ENCODE measurements around the gene ELAVL4.
"Not testable (repeated sequence)": the region's sequence is repeated elsewhere in the genome, so short reads cannot be mapped to it uniquely, and the experiment has no call there.

ELAVL4 gene

DNA sequence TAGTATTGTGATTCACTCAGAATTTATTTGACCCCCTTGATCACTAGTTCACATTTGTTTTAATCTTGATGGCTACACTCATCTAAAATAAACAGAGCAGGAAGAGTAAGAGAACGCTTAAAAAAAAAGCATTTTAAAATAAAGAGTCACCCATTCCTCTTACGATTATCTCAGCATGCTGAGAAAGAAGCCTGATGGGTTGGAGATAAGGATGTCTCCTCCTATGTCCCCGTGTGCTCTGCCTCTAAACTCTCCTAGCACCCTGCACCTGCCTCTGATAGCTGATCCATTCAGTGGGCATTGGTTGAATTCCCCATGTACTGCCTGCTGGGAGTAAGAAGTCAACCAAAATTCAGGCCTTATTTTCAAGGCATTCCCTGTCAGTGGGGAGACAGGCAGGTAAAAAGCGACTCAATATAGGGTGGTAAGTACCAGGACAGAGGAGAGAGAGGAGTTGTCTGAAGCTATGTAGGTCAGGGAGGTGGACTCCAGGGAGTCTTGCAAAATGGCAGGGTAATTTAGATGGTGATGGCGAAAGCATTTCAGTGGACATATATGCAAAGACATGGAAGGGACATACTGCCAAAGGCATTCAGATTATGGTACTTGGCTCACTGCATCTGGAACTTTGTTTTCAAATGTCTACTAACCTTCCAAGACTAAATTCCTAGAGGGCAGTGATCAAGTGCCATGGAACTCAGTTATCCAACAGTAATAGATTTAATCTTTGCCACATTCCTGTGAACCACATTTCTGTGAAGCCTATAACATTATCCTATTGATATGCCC is 18.4 kb downstream of the ELAVL4 start:
- no peak for DNase-seq

DNA sequence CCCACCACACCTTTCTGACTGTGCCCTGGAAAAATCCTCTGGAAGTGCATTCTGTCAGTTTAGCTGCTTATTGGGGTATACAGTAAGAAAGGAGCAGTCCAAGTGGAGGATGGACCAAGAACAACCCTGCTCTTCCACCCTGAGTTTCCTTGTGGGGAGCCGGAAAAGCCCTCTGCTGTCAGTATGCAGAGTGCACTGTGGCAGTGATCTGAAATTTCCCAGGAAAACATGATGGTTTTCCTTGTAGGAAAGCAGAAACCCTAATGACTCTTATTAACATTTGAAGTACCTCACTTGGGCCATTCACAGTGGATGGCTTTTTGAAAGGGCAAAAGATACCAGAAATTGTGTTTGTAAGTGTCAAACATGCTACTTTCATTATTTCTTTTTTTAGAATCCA is 20.5 kb downstream of the ELAVL4 start:
- no peak for DNase-seq

DNA sequence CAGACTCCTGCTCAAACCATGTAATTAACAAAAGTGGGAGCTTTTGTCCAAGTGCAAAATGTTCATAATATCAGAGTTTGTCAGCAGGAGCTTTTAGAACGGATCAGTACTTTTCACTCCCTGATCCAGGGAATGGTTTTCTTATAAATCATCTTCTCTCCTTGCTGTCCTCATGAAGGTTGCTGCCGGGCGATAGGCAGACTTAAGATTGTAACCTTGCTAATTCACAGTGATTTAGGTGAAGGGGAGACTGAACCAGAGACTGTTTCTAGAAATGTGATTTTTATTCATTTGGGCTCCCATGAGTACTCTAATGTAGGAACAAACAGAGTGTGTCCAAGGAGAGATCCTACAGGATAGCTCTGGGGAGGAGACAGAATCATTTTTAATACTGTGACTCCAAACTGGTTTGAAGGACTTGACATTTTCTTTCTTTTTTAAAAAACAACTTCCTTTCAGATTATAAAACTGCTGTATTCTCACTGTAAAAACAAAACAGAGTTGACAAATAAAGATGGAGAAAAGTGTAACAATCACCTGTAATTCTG is 23.7 kb downstream of the ELAVL4 start:
- no peak for DNase-seq

DNA sequence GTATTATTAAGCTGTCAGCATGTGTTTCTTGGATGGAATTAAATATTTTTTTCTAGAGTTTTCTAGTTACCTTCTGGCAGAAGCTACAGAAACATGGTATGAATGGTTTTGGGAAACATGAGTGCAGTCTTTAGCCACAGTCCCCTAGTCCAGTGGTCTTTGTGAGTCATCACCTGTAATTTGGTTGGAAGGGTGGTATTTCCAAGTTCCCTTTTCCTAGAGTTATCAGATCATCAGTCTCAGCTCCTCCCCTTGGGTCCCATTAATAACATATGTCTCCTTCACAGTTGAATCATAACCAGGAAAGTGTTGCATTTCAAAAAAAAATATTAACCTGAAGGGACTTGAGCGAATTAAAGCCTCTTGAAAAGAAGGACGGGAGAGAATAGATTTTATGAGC is 27.0 kb downstream of the ELAVL4 start:
- DNase-seq, result no peak

DNA sequence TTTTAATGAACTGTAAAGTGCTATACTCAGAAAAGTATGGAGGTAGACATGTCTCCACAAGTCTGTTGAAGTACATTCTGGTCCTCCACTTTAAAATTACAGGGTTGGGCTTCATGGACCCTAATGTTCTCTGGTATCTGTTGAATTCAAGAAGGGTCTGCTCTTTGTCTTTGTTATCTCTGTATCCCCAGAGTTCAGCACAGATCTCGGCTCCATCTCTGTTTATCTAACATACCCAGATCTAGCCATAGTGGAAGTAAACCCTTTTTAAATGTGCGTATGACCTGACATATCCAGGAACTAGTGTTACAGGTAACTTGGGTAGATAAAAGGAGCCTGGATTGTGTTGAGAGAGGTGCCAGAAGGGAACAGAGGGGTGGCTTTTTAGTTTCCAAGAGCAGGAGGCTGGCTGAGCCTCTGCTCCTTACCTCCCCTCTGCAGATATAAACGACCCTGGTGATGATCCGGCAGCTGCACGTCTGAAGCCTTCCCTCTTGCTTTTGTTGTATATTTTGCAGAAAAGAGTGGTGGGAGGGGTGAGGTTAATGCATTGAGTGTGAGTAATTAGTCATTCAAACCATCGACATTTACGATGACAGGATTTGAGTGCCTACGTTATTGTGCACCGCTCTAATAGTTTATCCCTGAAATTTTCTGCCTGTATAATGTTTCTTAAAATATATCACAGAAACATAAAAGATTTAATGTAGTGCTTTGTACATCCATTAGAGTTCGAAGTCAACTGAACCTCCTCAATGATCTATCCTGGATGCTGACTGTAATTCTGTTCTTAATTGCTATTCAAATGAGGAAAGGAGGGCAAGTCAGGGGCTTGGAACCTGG is 30.8 kb downstream of the ELAVL4 start:
- no peak for DNase-seq

DNA sequence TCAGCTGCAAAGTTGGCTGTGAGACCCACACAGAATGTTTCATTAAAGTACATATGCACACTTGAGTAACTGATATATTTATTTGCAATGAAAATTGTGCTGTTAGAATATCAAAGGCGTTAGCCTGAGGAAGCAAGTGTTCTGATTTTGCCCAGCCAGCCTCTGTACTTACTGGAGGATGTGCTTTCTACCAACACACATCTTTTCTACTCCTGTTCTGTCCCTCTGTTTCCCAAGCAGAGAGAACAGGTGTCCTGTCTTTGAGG is 31.4 kb downstream of the ELAVL4 start:
- DNase-seq, result no peak

DNA sequence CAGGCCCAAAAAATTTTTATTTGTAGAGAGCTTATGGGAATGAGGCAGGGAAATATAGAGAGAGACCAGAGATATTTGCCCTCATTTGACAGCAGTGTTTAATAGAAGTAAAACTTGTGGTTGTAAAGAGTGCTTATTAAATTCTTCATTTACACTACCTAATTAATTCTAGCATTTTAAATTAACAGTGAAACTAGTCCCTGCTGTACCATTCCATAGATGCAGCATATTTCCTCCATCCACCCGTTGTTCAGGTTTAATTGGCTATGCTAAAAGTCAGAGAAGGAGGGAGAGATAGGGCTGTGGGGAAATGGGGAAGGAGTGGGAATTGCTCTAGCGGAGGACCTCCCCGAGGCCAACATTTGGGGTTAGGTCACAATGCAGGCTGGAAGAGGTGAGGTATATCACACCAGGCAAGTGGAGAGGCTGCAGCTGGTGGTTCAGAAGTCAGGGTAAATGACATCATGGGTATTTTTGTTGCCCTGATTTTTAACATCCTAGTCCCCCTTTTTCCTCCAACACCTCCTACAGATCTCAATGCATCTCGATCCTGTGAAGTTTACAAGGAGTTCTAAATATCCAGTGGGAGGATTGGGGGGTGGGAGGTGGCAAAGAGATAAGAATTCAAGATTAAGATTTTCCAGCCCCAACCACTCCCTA is 38.6 kb downstream of the ELAVL4 start:
- DNase-seq, result no peak

DNA sequence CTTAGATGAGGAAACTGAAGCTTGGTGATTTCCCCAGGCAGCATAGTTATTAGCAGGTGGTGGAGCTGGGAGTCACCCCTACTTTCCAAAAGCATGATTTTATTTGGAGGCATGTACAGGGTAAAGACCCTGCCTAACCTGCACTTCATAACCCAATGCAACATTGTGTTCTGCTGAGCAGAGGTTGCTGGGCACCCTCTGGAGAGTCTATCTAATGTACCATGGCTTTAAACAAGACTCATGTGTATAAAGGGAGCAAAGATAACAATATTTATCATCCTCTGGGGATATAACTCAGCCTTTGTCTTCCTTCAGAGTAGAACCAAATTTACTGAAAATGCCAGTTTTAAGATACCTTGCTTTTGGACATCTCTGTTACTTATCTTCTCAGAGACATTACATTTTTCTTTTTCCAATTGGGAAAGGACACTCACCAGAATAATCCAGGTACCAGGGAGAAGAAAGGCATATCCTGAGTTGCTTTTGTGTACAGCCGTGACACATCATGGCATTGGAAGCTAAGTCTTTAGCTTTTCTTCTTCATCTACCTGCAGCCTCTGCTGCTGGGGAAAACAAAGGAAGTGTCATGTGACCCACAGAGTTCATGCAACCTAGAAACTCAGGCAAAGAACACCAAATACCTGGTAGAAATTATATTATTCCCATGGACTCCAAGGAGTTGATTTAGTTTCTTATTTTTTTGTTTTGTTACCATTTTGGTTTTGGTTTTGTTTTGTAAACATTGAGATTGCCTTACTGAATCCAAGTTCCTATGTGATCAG is 39.6 kb downstream of the ELAVL4 start:
- no peak for DNase-seq

DNA sequence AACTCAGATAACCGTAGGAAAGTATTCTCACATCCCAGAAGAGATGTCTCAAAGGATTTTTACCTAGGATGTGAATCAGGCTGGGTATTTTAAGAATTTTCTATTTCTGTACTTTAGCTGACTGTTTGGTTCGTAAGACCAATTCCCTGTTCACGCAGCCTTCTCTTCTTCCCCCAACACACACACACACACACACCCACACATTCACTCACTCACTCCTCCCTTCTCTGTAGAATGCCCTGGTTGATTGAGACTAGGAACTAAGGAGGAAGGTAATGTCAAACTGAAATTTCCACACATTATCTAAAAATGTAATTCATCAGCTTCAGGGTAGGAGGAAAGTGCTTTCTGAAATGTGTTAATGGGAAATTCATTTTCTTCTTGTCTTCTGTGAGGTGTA is 43.5 kb downstream of the ELAVL4 start:
- DNase-seq, result no peak

DNA sequence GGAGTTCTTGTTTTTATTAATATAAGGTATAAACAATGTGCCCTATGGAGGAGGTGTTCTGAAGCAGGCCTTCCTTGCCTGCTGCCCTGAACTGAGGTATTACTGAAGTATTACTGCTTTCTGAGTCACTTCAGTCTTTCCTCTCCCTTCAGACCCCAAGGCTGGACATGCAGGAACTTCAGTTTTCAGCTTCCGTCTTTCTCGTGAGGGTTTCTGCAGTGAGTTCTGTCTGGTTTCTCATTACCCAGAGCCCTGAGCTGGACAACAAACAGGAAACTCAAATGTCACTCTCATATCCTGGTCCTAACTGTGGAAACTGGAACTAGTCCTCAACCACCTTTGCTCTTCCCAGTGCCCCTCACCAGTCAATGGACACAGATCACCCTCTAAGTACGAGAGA is 46.8 kb downstream of the ELAVL4 start:
- no peak for DNase-seq

DNA sequence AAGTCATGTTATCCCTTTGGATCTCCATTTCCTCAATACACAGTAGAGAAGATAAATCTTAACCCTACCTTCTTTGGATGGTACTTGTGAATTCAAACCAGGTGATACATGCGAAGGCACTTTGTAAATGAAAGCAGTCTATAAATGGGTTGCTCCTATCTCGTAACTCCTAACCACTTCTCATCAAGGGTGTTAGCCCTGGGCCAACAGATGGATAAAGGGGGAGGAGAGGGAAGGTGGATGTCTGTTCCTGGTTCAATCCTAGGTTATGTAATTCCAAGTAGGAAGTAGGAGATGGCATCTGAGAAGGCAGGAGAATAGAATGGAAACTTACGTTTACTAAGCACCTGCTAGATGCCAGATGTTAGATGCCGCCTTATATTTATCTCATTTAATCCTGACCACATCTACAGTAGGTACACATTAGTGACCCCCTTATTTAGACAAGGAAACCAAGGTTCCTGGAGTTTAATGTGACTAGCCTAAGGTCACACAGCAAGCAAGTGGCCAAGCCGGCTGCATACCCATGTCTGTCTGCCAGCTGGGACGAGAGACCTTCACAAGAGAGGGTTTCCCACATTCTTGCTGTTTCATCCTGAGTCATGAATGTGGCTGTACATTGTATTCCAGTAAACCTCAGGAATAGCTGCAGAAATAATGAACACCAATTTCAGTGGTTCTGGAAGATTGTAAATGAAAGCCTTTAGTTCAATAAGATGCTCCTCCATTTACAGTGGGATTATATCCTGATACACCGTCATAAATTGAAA is 47.7 kb downstream of the ELAVL4 start:
- no peak for DNase-seq

DNA sequence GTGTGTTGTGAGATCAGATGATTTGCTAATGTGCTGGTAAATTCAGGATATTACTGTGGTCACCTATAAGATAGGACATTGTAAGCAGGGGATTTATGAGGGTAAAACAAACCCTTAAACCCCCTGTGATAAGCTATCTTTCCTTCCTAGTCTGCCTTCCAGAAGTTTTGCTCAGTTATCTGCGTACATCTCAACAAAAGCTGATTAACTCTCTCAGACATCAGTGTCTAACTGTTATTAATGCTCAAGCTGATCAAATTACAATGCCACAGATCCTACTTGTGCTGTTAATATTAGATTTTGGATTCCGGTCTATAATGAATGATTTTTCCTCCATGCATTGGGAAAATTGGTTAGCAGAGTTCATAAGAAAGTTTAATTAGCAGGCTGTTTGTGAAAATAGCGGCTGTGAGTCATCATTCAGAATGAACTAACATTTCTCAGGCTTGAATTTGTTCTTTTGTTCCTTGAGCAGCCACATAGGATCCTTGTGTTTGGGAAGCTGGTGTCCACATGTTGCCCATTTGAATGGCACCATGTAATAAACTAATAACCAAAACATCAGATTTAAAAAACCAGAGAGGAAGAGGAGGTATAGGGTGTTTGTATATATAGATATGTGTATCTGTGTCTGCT is 48.7 kb downstream of the ELAVL4 start:
- no peak for DNase-seq

DNA sequence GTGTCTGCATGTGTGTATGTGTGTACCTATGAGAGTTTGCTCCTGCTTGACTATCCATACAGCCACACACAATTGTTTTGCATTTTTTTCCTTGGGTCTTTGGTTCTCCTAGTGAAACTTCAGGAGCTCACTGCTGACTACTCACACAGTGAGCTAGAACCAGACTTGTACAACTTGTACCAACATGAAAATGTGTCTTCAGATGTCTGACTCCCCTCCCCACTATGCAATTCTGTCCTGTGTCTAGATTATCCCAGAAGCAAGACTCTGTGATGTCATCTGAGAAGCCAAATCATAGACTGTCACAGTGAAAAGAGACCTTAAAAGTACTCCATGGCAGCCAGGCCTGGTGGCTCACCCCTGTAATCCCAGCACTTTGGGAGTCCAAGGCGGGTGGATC is 49.7 kb downstream of the ELAVL4 start:
- no peak for DNase-seq

DNA sequence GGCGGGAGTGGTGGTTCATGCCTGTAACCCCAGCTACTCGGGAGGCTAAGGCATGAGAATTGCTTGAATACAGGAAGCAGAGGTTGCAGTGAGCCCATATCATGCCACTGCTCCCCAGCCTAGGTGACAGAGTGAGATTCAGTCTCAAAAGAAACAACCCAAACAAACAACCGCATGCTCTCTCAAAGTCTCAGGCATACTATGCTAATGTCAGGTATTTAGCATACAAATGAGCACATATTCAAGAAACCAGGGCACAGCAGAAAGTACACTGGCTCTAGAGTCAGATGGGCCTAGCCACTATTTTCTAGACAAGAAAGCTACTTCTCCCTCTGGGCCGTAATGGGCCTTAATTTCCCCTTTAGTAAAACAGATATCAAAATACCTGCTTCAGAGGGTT is 55.0 kb downstream of the ELAVL4 start:
- no peak for DNase-seq

DNA sequence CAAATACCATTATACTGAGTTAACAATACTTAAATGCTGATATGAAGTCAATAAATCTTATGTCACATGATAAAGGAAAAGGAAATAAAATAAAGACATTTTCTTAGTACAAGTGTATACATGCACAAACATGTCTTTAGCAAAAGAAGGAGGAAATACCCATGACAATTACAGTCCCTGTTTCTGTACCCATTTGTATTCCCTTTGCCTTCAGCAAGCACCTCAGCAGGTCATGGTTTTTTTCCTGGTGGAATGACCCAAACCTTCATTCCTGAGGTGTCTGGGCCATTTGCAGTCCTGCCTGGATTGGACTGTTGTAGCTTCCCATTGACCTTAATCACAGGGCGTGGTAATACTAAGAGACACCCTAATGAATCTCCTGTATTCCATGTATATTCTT is 57.6 kb downstream of the ELAVL4 start:
- DNase-seq, result not testable (repeated sequence)

DNA sequence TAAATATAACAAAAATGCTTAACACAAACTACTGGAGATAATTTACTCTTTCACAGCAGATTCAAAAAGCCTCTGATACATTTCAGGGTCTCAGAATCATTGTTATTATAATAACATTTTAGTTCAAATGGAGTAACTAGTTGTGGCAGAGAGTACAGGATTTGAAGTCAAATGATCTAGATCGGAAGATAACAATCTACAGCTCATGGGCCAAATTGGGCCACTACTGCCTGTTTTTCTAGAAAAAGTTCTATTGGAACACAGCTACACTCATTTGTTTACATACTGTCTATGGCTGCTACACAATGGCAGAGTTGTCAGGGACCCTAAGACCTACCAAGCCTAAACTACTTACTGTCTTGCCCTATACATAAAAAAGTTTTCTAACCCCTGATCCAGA is 63.6 kb downstream of the ELAVL4 start:
- no peak for DNase-seq

DNA sequence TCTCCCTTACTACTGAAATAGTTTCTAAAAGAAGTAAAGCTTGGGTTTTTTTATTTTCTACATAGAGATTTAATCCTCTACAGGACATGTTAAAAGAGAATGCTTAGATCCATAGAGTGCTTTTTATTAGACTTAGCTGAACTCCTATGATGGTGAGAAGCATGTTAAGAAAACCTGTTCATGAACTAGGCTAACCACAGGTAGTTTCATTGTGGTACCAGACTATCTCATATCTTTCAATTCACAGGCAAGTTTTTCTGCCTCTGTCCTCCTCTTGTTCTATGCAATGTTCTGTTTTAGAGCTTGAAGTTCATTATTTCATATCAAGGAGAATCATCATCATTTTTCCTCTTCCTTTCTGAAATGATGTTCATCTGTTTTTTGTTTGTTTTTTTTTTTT is 65.4 kb downstream of the ELAVL4 start:
- no peak for DNase-seq

DNA sequence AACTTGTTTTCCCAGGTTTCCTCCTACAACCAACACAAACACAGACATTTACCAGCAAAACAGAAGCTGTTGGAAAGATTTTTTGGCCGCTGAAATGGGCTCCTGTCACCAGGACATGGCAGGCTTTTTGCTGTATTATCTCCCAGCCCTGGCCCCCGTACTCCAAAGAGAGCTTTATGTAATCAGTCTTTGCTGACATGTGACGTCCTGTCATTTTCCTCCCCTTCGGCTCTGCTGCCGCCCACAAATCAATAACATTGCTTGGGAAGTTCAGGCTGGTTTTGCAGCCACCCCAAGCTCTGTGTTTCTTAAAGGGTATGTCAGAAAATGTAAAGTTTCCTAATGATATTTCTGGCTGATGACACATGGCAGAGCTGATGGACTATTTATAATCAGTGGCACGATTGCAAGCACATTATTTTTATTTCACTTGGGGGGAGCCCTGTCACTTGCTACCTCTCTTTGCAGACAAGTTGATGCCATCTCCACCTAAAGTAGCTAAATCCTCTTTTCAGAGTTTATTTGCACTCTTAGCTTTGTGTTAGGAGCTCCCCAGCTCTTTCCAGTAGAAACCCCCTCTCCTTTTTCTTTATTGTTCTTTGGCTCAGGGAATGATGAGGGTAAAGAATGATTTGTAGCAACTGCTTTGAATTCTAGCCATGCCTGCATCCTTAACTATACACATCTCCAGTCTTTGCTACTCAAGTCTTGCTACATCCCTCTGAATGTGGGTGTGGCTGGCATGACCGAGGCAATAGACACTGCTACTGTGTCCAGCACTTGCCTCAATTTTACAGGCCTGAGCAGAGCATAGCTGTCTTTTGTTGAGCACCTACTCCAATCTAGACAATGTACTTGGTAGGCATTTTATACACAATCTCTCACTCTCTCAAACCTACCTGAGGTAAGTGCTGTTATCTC is 67.3 kb downstream of the ELAVL4 start:
- no peak for DNase-seq

DNA sequence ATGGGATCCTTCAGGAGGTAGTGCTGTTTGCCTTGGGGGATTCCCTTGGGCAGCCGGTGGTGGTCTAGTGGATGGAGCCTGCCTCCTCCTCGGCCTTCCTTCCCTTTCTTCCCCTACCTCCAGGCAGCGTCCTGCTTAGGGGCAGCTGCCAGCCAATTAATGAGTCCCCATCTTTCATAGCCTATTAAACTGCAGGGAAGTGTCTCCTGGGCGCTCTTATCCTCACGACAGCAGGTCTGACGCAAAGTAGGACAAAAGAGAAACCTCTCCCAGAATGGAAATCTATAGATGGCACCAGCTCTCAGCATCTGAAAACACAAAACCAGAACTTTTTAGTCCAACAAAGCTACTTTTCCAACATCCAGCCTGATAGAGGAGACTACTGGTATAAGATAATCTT is 69.3 kb downstream of the ELAVL4 start:
- no peak for DNase-seq

DNA sequence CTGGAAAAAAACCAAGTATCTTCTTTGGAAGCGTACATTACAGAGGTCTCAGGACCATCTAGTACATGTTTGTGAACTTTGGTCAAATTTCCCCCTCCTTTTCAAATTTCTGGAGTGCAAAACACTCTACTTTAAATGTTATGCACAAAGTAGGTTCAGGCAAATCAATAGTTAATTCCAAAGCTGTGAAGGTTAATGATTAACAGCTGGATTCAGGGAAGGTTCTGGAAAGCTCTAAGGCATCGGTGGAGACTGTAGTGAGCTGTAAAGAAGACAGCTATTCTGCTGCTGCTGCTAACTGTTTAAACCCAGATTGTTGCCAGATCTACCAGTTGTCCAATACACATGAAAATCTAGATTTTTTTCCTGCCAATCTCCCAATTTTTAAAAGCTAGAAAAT is 70.9 kb downstream of the ELAVL4 start:
- DNase-seq, result no peak

DNA sequence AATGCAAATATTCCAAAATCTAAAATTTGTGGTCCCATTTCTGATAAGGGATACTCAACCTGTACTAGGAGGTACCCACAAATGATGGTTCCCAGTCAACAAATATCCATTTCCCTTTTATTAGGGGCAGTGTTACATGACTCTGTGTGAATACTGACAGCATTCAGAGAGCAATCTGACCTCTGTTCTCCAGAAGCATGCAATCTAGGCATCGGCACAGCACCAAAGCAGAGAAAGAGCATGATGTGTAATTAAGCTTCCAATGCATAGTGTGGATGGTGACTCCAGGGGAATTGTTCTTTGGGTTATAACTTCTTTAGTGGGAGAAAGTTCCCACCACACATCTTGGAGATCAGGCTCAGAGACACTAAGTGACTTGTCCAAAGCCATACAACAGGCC is 71.6 kb downstream of the ELAVL4 start:
- DNase-seq, result no peak
